IMR-90 (cell line): ENCODE data around the gene PGLYRP2. TPM values are rescaled to one million over a fixed set of nuclear protein-coding genes. Genes with fewer than 3 reads are reported as not detected.

ENCODE experiments used
- ATAC-seq: fragments of 200-7000 bp; cut with Tn5 transposase; 2 replicates; pipeline ENCODE4 v1.9.1; 2020; ENCODE audit warnings: low read depth, mild to moderate bottlenecking, moderate library complexity
- BruUV-seq: library from RNA; stranded (reverse); fragments of 400-500 nt; replicated peaks from 2 replicates; lab custom pipeline; 2021; lab: Mats Ljungman, UMichigan
- CTCF ChIA-PET: fragments of 300-600 bp; formaldehyde crosslinking; extraction: SDS; loops from one replicate; lab custom pipeline; 2021; ENCODE audit warnings: antibody characterized with exemption; lab: Yijun Ruan, JAX
- POLR2A ChIA-PET: fragments of 300-600 bp; sonication (Branson Sonifier 250); formaldehyde crosslinking; loops from one replicate; lab custom pipeline; 2022; ENCODE audit warnings: antibody characterized with exemption; ENCODE audit not compliant: unreplicated experiment; lab: Charles Lee
- DNase-seq: peaks from one replicate; pipeline ENCODE4 v3.0.0; 2013
- H2AFZ ChIP-seq: replicated peaks from 2 replicates; pipeline ENCODE3; 2013; ENCODE audit warnings: low read length, mild to moderate bottlenecking; ENCODE audit not compliant: poor library complexity
- H2AK5ac ChIP-seq: 2 replicates; pipeline ENCODE4 v1.6.1; 2013; ENCODE audit warnings: low read depth, low read length, inconsistent platforms
- H2AK9ac ChIP-seq: replicated peaks from 2 replicates; pipeline ENCODE3; 2013; ENCODE audit warnings: mild to moderate bottlenecking, low read depth, low read length, moderate library complexity; ENCODE audit not compliant: poor library complexity
- H2BK120ac ChIP-seq: 2 replicates; pipeline ENCODE4 v1.6.1; 2013; ENCODE audit warnings: low read depth, low read length, inconsistent platforms
- H2BK15ac ChIP-seq: 3 replicates; pipeline ENCODE4 v1.6.1; 2013; ENCODE audit warnings: low read depth, low read length, inconsistent platforms
- H2BK20ac ChIP-seq: 2 replicates; pipeline ENCODE4 v1.6.1; 2013; ENCODE audit warnings: low read depth, mild to moderate bottlenecking, inconsistent platforms, low read length, moderate library complexity
- H2BK5ac ChIP-seq: 2 replicates; pipeline ENCODE4 v1.6.1; 2013; ENCODE audit warnings: mild to moderate bottlenecking, low read depth, low read length, inconsistent platforms; ENCODE audit not compliant: poor library complexity, severe bottlenecking
- H3K14ac ChIP-seq: replicated peaks from 2 replicates; pipeline ENCODE4 v1.6.1; 2013; ENCODE audit warnings: low read depth, low read length, inconsistent platforms
- H3K18ac ChIP-seq: 2 replicates; pipeline ENCODE4 v1.6.1; 2013; ENCODE audit warnings: low read depth, low read length, control low read depth
- H3K23ac ChIP-seq: 2 replicates; pipeline ENCODE4 v1.6.1; 2013; ENCODE audit warnings: low read depth, low read length, inconsistent platforms
- H3K27ac ChIP-seq: 2 replicates; pipeline ENCODE4 v1.5.1; 2013; ENCODE audit warnings: mild to moderate bottlenecking, control low read depth, low read length; ENCODE audit not compliant: insufficient read depth
- H3K27me3 ChIP-seq: 2 replicates; pipeline ENCODE4 v1.6.1; 2013; ENCODE audit warnings: low read length; ENCODE audit not compliant: control insufficient read depth, insufficient read depth
- H3K36me3 ChIP-seq: 2 replicates; pipeline ENCODE4 v1.6.1; 2013; ENCODE audit warnings: low read length, mixed read lengths; ENCODE audit not compliant: control insufficient read depth, insufficient read depth
- H3K4ac ChIP-seq: 2 replicates; pipeline ENCODE4 v1.6.1; 2013; ENCODE audit warnings: low read depth, low read length, inconsistent platforms
- H3K4me1 ChIP-seq: 2 replicates; pipeline ENCODE4 v1.6.1; 2013; ENCODE audit warnings: low read length, mixed read lengths; ENCODE audit not compliant: control insufficient read depth, insufficient read depth
- H3K4me2 ChIP-seq: 2 replicates; pipeline ENCODE4 v1.6.1; 2013; ENCODE audit warnings: low read depth, mild to moderate bottlenecking, control low read depth, low read length, moderate library complexity
- H3K4me3 ChIP-seq: 2 replicates; pipeline ENCODE4 v1.5.1; 2013; ENCODE audit warnings: low read depth, mild to moderate bottlenecking, control low read depth, low read length, moderate library complexity; ENCODE audit not compliant: insufficient read depth
- H3K56ac ChIP-seq: 2 replicates; pipeline ENCODE4 v1.6.1; 2013; ENCODE audit warnings: low read length, inconsistent platforms; ENCODE audit not compliant: insufficient read depth; ENCODE audit errors: extremely low read depth
- H3K79me1 ChIP-seq, 2 experiments: 2 replicates each; pipeline ENCODE4 v1.6.1; 2013; ENCODE audit warnings: low read length in 2 of 2, inconsistent platforms in 1 of 2, low read depth in 1 of 2
- H3K9ac ChIP-seq: 2 replicates; pipeline ENCODE4 v1.6.1; 2013; ENCODE audit warnings: low read depth, low read length, control low read depth
- H3K9me1 ChIP-seq: 2 replicates; pipeline ENCODE4 v1.6.1; 2013; ENCODE audit warnings: low read length, inconsistent platforms; ENCODE audit not compliant: insufficient read depth
- H3K9me3 ChIP-seq: 2 replicates; pipeline ENCODE4 v1.6.1; 2013; ENCODE audit warnings: low read length; ENCODE audit not compliant: control insufficient read depth, insufficient read depth
- H4K20me1 ChIP-seq: 2 replicates; pipeline ENCODE4 v1.6.1; 2013; ENCODE audit warnings: low read length, inconsistent platforms; ENCODE audit not compliant: insufficient read depth
- H4K5ac ChIP-seq: 2 replicates; pipeline ENCODE4 v1.6.1; 2013; ENCODE audit warnings: mild to moderate bottlenecking, low read depth, low read length, control low read depth
- H4K8ac ChIP-seq, 2 experiments: 2 replicates each; pipeline ENCODE4 v1.6.1; 2013; ENCODE audit warnings: low read depth in 2 of 2, low read length in 2 of 2, control low read depth in 1 of 2, inconsistent platforms in 1 of 2
- H4K91ac ChIP-seq: 2 replicates; pipeline ENCODE4 v1.6.1; 2013; ENCODE audit warnings: low read depth, low read length, inconsistent platforms; ENCODE audit not compliant: insufficient read depth
- CHD1 ChIP-seq: IDR thresholded peaks from 2 replicates; pipeline ENCODE4 v1.6.1; 2012; ENCODE audit warnings: low read depth, low read length, improper control_type of control experiment
- MXI1 ChIP-seq: IDR thresholded peaks from 2 replicates; pipeline ENCODE4 v1.6.1; 2012; ENCODE audit warnings: low read depth, mild to moderate bottlenecking, low read length, moderate library complexity, borderline replicate concordance
- WGBS, 2 experiments: methylation state at CpG; one replicate each; pipeline versions ENCODE4 v1.1.5 to v1.1.7; 2013; ENCODE audit warnings: missing lambda C conversion rate in 2 of 2; ENCODE audit not compliant: insufficient read length in 1 of 2; ENCODE audit errors: extremely low coverage in 2 of 2; 5-methylcytosine and 5-hydroxymethylcytosine counted together
- dilution Hi-C: fragments of 300-500 bp; cut with HindIII; formaldehyde crosslinking; loops from one replicate; pipeline ENCODE4 v1.14.3; 2018; ENCODE audit warnings: low sequenced_read_pairs; ENCODE audit not compliant: unreplicated experiment
- in situ Hi-C: fragments of 300-500 bp; cut with MboI; formaldehyde crosslinking; loops from 3 replicates; pipeline ENCODE4 v1.14.3; 2019; ENCODE audit warnings: low sequenced_read_pairs, inconsistent platforms, mixed read lengths
- intact Hi-C: fragments of 100-400 bp; cut with micrococcal nuclease; formaldehyde crosslinking; loops from 2 replicates; pipeline ENCODE4 v1.10.0; 2022
- polyA plus RNA-seq, 3 experiments: library from polyadenylated mRNA; depleted of rRNA; stranded (reverse); fragments of >200 nt; gene quantifications; 2 replicates each; pipeline ENCODE4 v1.2.3, GENCODE V29; 2012; ENCODE audit warnings: low replicate concordance in 1 of 3
- total RNA-seq: library from RNA; depleted of rRNA; stranded (reverse); fragments of >200 nt; gene quantifications from 2 replicates; pipeline ENCODE4 v1.2.3, GENCODE V29; 2012

The PGLYRP2 gene
- total and polyA plus RNA-seq, 2 of the 4 experiments (the other 2 are of a cell fraction), result not detected

GRCh38 chr19:15526408-15526807, 47.1 kb upstream of the PGLYRP2 start:
- H2BK20ac ChIP-seq, result no peak overlapping the region
- no peak overlapping the region for H2AK9ac ChIP-seq
- no peak overlapping the region for H2BK15ac ChIP-seq
- BruUV-seq, result no TSS peak
- POLR2A ChIA-PET, result no interaction called here
- CTCF ChIA-PET, result no interaction called here
- no peaks in the 10 kb centered on the region for H3K36me3 ChIP-seq
- no peak overlapping the region for H3K4me2 ChIP-seq
- H3K9me1 ChIP-seq, result no peaks in the 10 kb centered on the region
- TF ChIP-seq MXI1 (no peak), CHD1 (no peak)
- H3K4ac ChIP-seq, result no peak overlapping the region
- H4K20me1 ChIP-seq, result no peaks in the 10 kb centered on the region
- H3K27ac ChIP-seq, result no peak overlapping the region
- in situ Hi-C loops, result no loop called here
- intact Hi-C loops, result no loop called here
- no peak overlapping the region for H3K14ac ChIP-seq
- no peak overlapping the region for H4K91ac ChIP-seq
- no peak overlapping the region for H3K18ac ChIP-seq
- no peak overlapping the region for H4K8ac ChIP-seq
- no peak overlapping the region for H2AFZ ChIP-seq
- no peak overlapping the region for H4K5ac ChIP-seq
- no peaks in the 10 kb centered on the region for H3K9me3 ChIP-seq
- ATAC-seq (no peak), DNase-seq (no peak)
- H3K79me1 ChIP-seq, result no peaks in the 10 kb centered on the region
- no peak overlapping the region for H2AK5ac ChIP-seq
- H3K9ac ChIP-seq, result no peak overlapping the region
- no peak overlapping the region for H3K23ac ChIP-seq
- no peak overlapping the region for H2BK5ac ChIP-seq
- no peak overlapping the region for H3K4me3 ChIP-seq
- dilution Hi-C loops, result no loop called here
- WGBS, 2 experiments, result no CpG with 5 or more reads among the region's 2 CpGs
- H3K4me1 ChIP-seq, result no peaks in the 10 kb centered on the region
- H3K27me3 ChIP-seq, result no peaks in the 10 kb centered on the region
- H3K56ac ChIP-seq, result no peak overlapping the region
- H2BK120ac ChIP-seq, result no peak overlapping the region
